Fibroblast of villous mesenchyme (primary cell): ENCODE data around the gene R3HDM2. TPM values are rescaled to one million over a fixed set of nuclear protein-coding genes. Genes with fewer than 3 reads are reported as not detected.
"Not testable (repeated sequence)": the region's sequence is repeated elsewhere in the genome, so short reads cannot be mapped to it uniquely, and the experiment has no call there.

Source experiments
- DNase-seq: peaks from one replicate; pipeline ENCODE4 v3.0.0-alpha.2; 2010; ENCODE audit warnings: low read depth
- H3K4me3 ChIP-seq: 2 replicates; pipeline ENCODE4 v1.5.1; 2011; ENCODE audit warnings: low read depth, mild to moderate bottlenecking, low read length
- CTCF ChIP-seq: IDR thresholded peaks from 2 replicates; pipeline ENCODE4 v1.5.1; 2012; ENCODE audit warnings: low read depth, mild to moderate bottlenecking, low read length; ENCODE audit not compliant: insufficient read depth
- total RNA-seq: library from RNA; depleted of rRNA; stranded (reverse); fragments of >200 nt; gene quantifications from 2 replicates; pipeline ENCODE4 v1.2.3, GENCODE V29; 2012

R3HDM2 gene
- total RNA-seq, 1 donor, result 19.0 TPM

GRCh38 chr12:57401165-57401564 lies 29.7 kb downstream of the R3HDM2 start:
- H3K4me3 ChIP-seq, result no peak overlapping the region
- no peak for TF ChIP-seq CTCF
- DNase-seq, result no peak

- H3K4me3 ChIP-seq, DNase-seq: not testable (repeated sequence)
These were observed 31.0 kb downstream of the R3HDM2 start for GRCh38 chr12:57399718-57400463.

DNA sequence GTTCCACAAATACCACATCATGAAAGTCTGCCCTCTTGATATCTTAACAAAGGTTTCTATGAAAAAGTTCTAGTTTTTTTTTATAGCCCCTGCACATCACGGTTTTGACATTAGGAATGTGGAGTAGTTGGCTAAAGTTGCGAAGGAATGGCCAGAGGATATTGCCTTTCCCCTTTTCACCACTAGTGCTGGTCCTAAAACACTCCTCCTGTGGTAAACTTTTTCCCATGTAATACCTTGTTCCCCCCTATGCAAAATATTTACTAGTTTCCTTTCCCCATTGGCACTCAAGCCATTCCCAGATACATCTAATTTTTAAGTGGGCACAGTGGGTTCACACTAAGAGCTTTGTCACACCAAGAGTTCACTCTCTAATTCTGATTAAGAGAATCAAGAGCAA lies 33.4 kb downstream of the R3HDM2 start:
- TF ChIP-seq CTCF, result no peak
- DNase-seq, result no peak
- H3K4me3 ChIP-seq, result no peak overlapping the region

GRCh38 chr12:57395121-57395520 lies 35.7 kb downstream of the R3HDM2 start:
- no peak overlapping the region for H3K4me3 ChIP-seq
- no peak for TF ChIP-seq CTCF
- no peak for DNase-seq

GRCh38 chr12:57390174-57390573 lies 40.7 kb downstream of the R3HDM2 start:
- H3K4me3 ChIP-seq, result no peak overlapping the region
- TF ChIP-seq CTCF, result no peak
- DNase-seq, result no peak

DNA sequence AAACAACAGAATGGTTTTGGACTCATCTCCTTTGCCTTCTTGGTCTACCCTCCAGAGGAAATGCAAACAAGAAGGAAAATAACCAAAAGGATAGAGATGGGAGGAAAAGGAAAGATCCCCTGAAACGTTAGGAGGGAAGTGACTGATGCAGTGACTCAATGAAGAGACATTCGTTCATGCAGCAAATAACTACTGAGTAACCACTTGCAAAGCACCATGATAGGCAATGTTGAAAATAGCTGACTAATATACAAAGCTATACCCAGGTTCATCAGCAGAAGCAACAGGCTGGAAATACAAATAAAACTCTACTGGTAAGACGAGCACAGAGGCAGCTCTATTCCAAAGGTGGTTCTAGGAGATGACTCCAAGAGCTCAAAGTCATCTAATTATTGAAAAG lies 41.8 kb downstream of the R3HDM2 start:
- TF ChIP-seq CTCF, result no peak
- H3K4me3 ChIP-seq, result no peak overlapping the region
- DNase-seq, result peak; percentile 66

DNA sequence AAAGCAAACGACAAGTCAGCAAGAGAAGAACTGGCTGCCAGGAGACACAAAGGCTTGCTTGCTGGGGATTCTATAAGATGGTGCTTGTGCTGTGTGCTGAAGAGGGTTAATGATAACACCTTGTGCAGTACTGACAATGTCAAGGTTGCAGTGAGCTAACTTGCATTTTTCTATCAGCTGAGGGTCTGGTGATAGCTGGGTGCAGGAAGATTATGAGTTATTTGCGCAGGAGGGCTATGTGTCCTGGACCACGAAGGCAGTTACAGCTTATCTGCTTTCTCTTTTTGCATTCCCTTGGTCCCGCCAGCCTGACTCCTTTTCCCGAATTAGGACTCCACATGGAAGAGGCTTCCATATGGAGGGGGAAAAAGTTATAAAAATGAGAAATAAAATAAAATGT lies 42.4 kb downstream of the R3HDM2 start:
- TF ChIP-seq CTCF, result no peak
- no peak for DNase-seq
- H3K4me3 ChIP-seq, result no peak overlapping the region
